ENCODE results near the gene EPHB3.
A peak's percentile ranks its signal among the peaks of the same experiment; 100 is the strongest.

Gene EPHB3

GRCh38 chr3:184514171-184514490 lies 47.5 kb upstream of the EPHB3 start:
- peaks cover 2 to 14% of the 10 kb centered on the region in 2 donors for H3K9me3 ChIP-seq (replicated peaks in 1 of 2; ENCODE audit: control insufficient read depth in 2 of 2, insufficient read depth in 1 of 2, low read depth in 1 of 2, low read length in 2 of 2)
- no peak overlapping the region for H2AK5ac ChIP-seq (ENCODE audit: low read depth, low read length)
- peak overlapping the region; percentile 91 for H2BK15ac ChIP-seq (ENCODE audit: low read length)
- peaks cover 0 to 6% of the 10 kb centered on the region in 2 donors for H3K4me1 ChIP-seq (ENCODE audit: control insufficient read depth in 2 of 2, insufficient read depth in 1 of 2, low read depth in 1 of 2, low read length in 2 of 2)
- peak overlapping the region; percentile 27 for H3K4ac ChIP-seq (ENCODE audit: low read length)
- H2BK12ac ChIP-seq (ENCODE audit: low read length), result peak overlapping the region; percentile 41
- H4K8ac ChIP-seq (ENCODE audit: low read depth, low read length), result no peak overlapping the region
- H3K27ac ChIP-seq (replicated peaks; ENCODE audit: low read length), result peak overlapping the region; percentile 16
- H2BK120ac ChIP-seq (ENCODE audit: low read depth, low read length), result peak overlapping the region; percentile 72
- H3K9ac ChIP-seq (ENCODE audit: low read depth, low read length, poor library complexity), result peak overlapping the region; percentile 64
- no CpG with 5 or more reads among the region's 10 CpGs for WGBS, 2 donors (ENCODE audit: extremely low coverage in 2 of 2, insufficient read length in 2 of 2, insufficient replicate concordance in 1 of 2)
- no peaks in the 10 kb centered on the region for H3K79me1 ChIP-seq (ENCODE audit: low read depth, low read length)
- H3K4me3 ChIP-seq (ENCODE audit: low read length in 2 of 2), result peak overlapping the region in 1 of 2 donors; percentile 72
- H3K14ac ChIP-seq (ENCODE audit: low read length), result no peak overlapping the region
- H2BK5ac ChIP-seq (ENCODE audit: low read length), result no peak overlapping the region
- no peak for DNase-seq (ENCODE audit: low spot score)
- no peaks in the 10 kb centered on the region for H3K36me3 ChIP-seq (replicated peaks in 1 of 2; ENCODE audit: control insufficient read depth in 2 of 2, insufficient read depth in 2 of 2, low read length in 2 of 2)
- H3K27me3 ChIP-seq (ENCODE audit: control insufficient read depth in 3 of 3, insufficient read depth in 3 of 3, low read depth in 1 of 3, low read length in 3 of 3), result peaks cover 0 to 94% (median 12%) of the 10 kb centered on the region in 3 experiments
- peak overlapping the region; percentile 35 for H4K91ac ChIP-seq (ENCODE audit: low read depth, low read length, poor library complexity)
- H2AFZ ChIP-seq (ENCODE audit: low read length), result peak overlapping the region; percentile 98
- H3K23ac ChIP-seq (ENCODE audit: low read depth, low read length, poor library complexity), result no peak overlapping the region
- H3K4me2 ChIP-seq (ENCODE audit: insufficient read depth, low read length, poor library complexity, severe bottlenecking), result peak overlapping the region; percentile 84
- peak overlapping the region; percentile 96 for H3K18ac ChIP-seq (ENCODE audit: low read length)

DNA sequence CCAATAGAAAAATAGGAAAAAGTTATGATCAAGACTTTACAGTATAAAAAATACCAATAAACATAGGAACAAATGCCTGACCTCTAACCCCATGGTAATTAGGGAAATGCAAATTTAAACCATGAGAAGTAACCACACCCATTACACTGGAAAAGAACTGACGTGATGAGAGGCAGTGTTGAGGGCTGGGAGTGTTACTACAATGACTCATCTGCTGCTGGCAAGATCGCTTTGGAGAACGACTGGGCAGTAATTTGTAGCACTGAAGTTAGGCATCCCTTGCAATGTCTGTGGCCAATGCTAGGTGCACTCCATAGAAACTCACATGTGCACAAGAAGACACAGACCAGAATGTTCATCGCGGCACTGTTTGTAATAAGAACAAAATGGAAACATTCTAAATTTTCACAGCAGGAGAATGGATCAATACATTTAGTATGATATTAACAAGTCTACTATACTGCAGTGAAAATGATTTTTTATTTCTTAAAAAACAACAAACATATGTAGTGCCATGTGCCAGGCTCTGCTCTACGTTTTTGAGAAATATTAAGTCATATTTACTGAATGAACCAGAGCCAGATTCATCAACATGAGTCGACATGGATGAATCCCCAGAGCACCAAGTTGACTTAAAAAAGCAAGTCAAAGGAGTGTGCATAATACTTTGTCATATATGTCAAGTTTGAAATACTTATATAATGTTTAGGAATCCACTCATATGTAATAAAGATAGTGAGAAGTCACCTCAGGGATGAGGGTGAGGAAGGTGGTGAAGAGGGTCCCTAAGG lies 37.6 kb upstream of the EPHB3 start:
- Histone ChIP-seq H3K4me2 (ENCODE audit: insufficient read depth, low read length, poor library complexity, severe bottlenecking) (no peak overlapping the region), H3K79me1 (ENCODE audit: low read depth, low read length) (no peaks in the 10 kb centered on the region), H3K23ac (ENCODE audit: low read depth, low read length, poor library complexity) (no peak overlapping the region), H3K14ac (ENCODE audit: low read length) (no peak overlapping the region), H2AFZ (ENCODE audit: low read length) (no peak overlapping the region), H3K18ac (ENCODE audit: low read length) (no peak overlapping the region), H3K9ac (ENCODE audit: low read depth, low read length, poor library complexity) (no peak overlapping the region), H3K4ac (ENCODE audit: low read length) (no peak overlapping the region), H4K8ac (ENCODE audit: low read depth, low read length) (no peak overlapping the region), H3K4me3 (ENCODE audit: low read length in 2 of 2) (no peak overlapping the region), H3K4me1 (ENCODE audit: control insufficient read depth in 2 of 2, insufficient read depth in 1 of 2, low read depth in 1 of 2, low read length in 2 of 2) (peaks cover 1 to 9% of the 10 kb centered on the region in 2 donors), H3K9me3 (replicated peaks in 1 of 2; ENCODE audit: control insufficient read depth in 2 of 2, insufficient read depth in 1 of 2, low read depth in 1 of 2, low read length in 2 of 2) (no peaks in the 10 kb centered on the region), H2BK15ac (ENCODE audit: low read length) (no peak overlapping the region), H2BK5ac (ENCODE audit: low read length) (no peak overlapping the region), H3K27me3 (ENCODE audit: control insufficient read depth in 3 of 3, insufficient read depth in 3 of 3, low read depth in 1 of 3, low read length in 3 of 3) (peaks cover 0 to 63% (median 0%) of the 10 kb centered on the region in 3 experiments), H3K36me3 (replicated peaks in 1 of 2; ENCODE audit: control insufficient read depth in 2 of 2, insufficient read depth in 2 of 2, low read length in 2 of 2) (no peaks in the 10 kb centered on the region), H4K91ac (ENCODE audit: low read depth, low read length, poor library complexity) (no peak overlapping the region), H2BK12ac (ENCODE audit: low read length) (no peak overlapping the region), H2AK5ac (ENCODE audit: low read depth, low read length) (no peak overlapping the region), H2BK120ac (ENCODE audit: low read depth, low read length) (no peak overlapping the region), H3K27ac (replicated peaks; ENCODE audit: low read length) (no peak overlapping the region)
- no peak for DNase-seq (ENCODE audit: low spot score)
- no CpG with 5 or more reads among the region's 7 CpGs for WGBS, 2 donors (ENCODE audit: extremely low coverage in 2 of 2, insufficient read length in 2 of 2, insufficient replicate concordance in 1 of 2)

GRCh38 chr3:184524981-184525336 lies 36.6 kb upstream of the EPHB3 start:
- H3K79me1 ChIP-seq (ENCODE audit: low read depth, low read length), result no peaks in the 10 kb centered on the region
- H3K36me3 ChIP-seq (replicated peaks in 1 of 2; ENCODE audit: control insufficient read depth in 2 of 2, insufficient read depth in 2 of 2, low read length in 2 of 2), result no peaks in the 10 kb centered on the region
- H3K4ac ChIP-seq (ENCODE audit: low read length), result no peak overlapping the region
- peak overlapping the region; percentile 78 for H3K9ac ChIP-seq (ENCODE audit: low read depth, low read length, poor library complexity)
- H2BK120ac ChIP-seq (ENCODE audit: low read depth, low read length), result no peak overlapping the region
- H3K4me1 ChIP-seq (ENCODE audit: control insufficient read depth in 2 of 2, insufficient read depth in 1 of 2, low read depth in 1 of 2, low read length in 2 of 2), result peaks cover 1 to 9% of the 10 kb centered on the region in 2 donors
- H3K18ac ChIP-seq (ENCODE audit: low read length), result peak overlapping the region; percentile 96
- no peak overlapping the region for H4K91ac ChIP-seq (ENCODE audit: low read depth, low read length, poor library complexity)
- H3K27ac ChIP-seq (replicated peaks; ENCODE audit: low read length), result no peak overlapping the region
- H2BK15ac ChIP-seq (ENCODE audit: low read length), result peak overlapping the region; percentile 32
- no peak for DNase-seq (ENCODE audit: low spot score)
- peak overlapping the region; percentile 41 to 73 for H3K4me3 ChIP-seq (ENCODE audit: low read length in 2 of 2)
- H2BK12ac ChIP-seq (ENCODE audit: low read length), result peak overlapping the region; percentile 92
- H3K4me2 ChIP-seq (ENCODE audit: insufficient read depth, low read length, poor library complexity, severe bottlenecking), result peak overlapping the region; percentile 92
- no peak overlapping the region for H2AK5ac ChIP-seq (ENCODE audit: low read depth, low read length)
- no CpG with 5 or more reads among the region's 7 CpGs for WGBS, 2 donors (ENCODE audit: extremely low coverage in 2 of 2, insufficient read length in 2 of 2, insufficient replicate concordance in 1 of 2)
- H2BK5ac ChIP-seq (ENCODE audit: low read length), result no peak overlapping the region
- H3K23ac ChIP-seq (ENCODE audit: low read depth, low read length, poor library complexity), result no peak overlapping the region
- no peak overlapping the region for H4K8ac ChIP-seq (ENCODE audit: low read depth, low read length)
- H3K27me3 ChIP-seq (ENCODE audit: control insufficient read depth in 3 of 3, insufficient read depth in 3 of 3, low read depth in 1 of 3, low read length in 3 of 3), result peaks cover 0 to 67% (median 0%) of the 10 kb centered on the region in 3 experiments
- peak overlapping the region; percentile 95 for H2AFZ ChIP-seq (ENCODE audit: low read length)
- H3K9me3 ChIP-seq (replicated peaks in 1 of 2; ENCODE audit: control insufficient read depth in 2 of 2, insufficient read depth in 1 of 2, low read depth in 1 of 2, low read length in 2 of 2), result no peaks in the 10 kb centered on the region
- no peak overlapping the region for H3K14ac ChIP-seq (ENCODE audit: low read length)

- no peak overlapping the region for H4K8ac ChIP-seq (ENCODE audit: low read depth, low read length)
- H3K23ac ChIP-seq (ENCODE audit: low read depth, low read length, poor library complexity), result peak overlapping the region; percentile 21
- no peaks in the 10 kb centered on the region for H3K79me1 ChIP-seq (ENCODE audit: low read depth, low read length)
- peak overlapping the region; percentile 64 for H2BK120ac ChIP-seq (ENCODE audit: low read depth, low read length)
- H3K4me3 ChIP-seq (ENCODE audit: low read length in 2 of 2), result peak overlapping the region; percentile 41 to 73
- H3K4ac ChIP-seq (ENCODE audit: low read length), result no peak overlapping the region
- no peak overlapping the region for H3K14ac ChIP-seq (ENCODE audit: low read length)
- H2BK5ac ChIP-seq (ENCODE audit: low read length), result peak overlapping the region; percentile 10
- H3K36me3 ChIP-seq (replicated peaks in 1 of 2; ENCODE audit: control insufficient read depth in 2 of 2, insufficient read depth in 2 of 2, low read length in 2 of 2), result no peaks in the 10 kb centered on the region
- peak overlapping the region; percentile 92 for H2BK12ac ChIP-seq (ENCODE audit: low read length)
- H3K4me2 ChIP-seq (ENCODE audit: insufficient read depth, low read length, poor library complexity, severe bottlenecking), result peak overlapping the region; percentile 92
- DNase-seq (ENCODE audit: low spot score), result peak; percentile 45
- H4K91ac ChIP-seq (ENCODE audit: low read depth, low read length, poor library complexity), result peak overlapping the region; percentile 6
- H3K27ac ChIP-seq (replicated peaks; ENCODE audit: low read length), result peak overlapping the region; percentile 32
- no peaks in the 10 kb centered on the region for H3K9me3 ChIP-seq (replicated peaks in 1 of 2; ENCODE audit: control insufficient read depth in 2 of 2, insufficient read depth in 1 of 2, low read depth in 1 of 2, low read length in 2 of 2)
- peak overlapping the region; percentile 4 for H2AK5ac ChIP-seq (ENCODE audit: low read depth, low read length)
- H3K18ac ChIP-seq (ENCODE audit: low read length), result peak overlapping the region; percentile 96
- H2AFZ ChIP-seq (ENCODE audit: low read length), result peak overlapping the region; percentile 95
- H3K4me1 ChIP-seq (ENCODE audit: control insufficient read depth in 2 of 2, insufficient read depth in 1 of 2, low read depth in 1 of 2, low read length in 2 of 2), result peaks cover 1 to 9% of the 10 kb centered on the region in 2 donors
- H3K27me3 ChIP-seq (ENCODE audit: control insufficient read depth in 3 of 3, insufficient read depth in 3 of 3, low read depth in 1 of 3, low read length in 3 of 3), result peaks cover 0 to 68% (median 0%) of the 10 kb centered on the region in 3 experiments
- WGBS, 2 donors (ENCODE audit: extremely low coverage in 2 of 2, insufficient read length in 2 of 2, insufficient replicate concordance in 1 of 2), result no CpG with 5 or more reads among the region's 60 CpGs
- H3K9ac ChIP-seq (ENCODE audit: low read depth, low read length, poor library complexity), result peak overlapping the region; percentile 78
- H2BK15ac ChIP-seq (ENCODE audit: low read length), result peak overlapping the region; percentile 32
Observed at GRCh38 chr3:184525337-184526087, 36.1 kb upstream of the EPHB3 start.
